ENCODE data around the gene BBS12. TPM values are rescaled to one million over a fixed set of nuclear protein-coding genes. Genes with fewer than 3 reads are reported as not detected.

Gene BBS12
- total and polyA plus RNA-seq, 2 donors (not counting 1 experiment from before 2014, with no cell fraction given): 0.25 to 3.4 TPM

DNA sequence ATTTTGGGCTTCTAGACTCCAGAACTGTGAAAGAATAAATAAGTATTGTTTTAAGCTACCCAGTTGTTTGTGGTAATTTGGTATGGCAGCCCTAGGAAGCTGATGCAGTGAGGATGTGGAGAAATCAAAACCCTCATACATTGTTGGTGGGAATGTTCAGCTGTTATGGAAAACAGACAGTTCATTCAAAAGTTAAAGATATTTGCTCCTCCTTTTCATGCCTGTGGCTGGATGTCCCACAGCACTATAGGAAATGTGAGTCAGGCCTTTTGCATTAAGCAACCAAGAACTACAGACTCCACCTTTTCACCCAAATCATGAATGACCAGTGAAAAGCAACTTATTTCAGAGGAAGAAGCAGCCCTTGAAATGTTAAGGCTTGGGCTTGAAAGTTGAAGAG lies 6.7 kb downstream of the BBS12 start:
- ChIA-PET POLR2A (no interaction called here), CTCF (interaction anchor here (1.1 kb wide), 1 partner anchor 19 kb away, joined by 3 read pairs; no protein-coding TSS in a partner anchor)
- H3K9ac ChIP-seq (ENCODE audit: low read length): no peak overlapping the region
- no peaks in the 10 kb centered on the region for H3K79me2 ChIP-seq (ENCODE audit: control insufficient read depth, insufficient read depth, low read length)
- no peak overlapping the region for H3K4me2 ChIP-seq (replicated peaks; ENCODE audit: low read depth, low read length, poor library complexity, severe bottlenecking)
- ATAC-seq (ENCODE audit: low read depth) (no peak), DNase-seq (no peak)
- Mint-ChIP-seq H3K9me3 (ENCODE audit: insufficient read depth) (no peaks in the 10 kb centered on the region), H3K4me1 (no peaks in the 10 kb centered on the region), H3K27ac (no peak overlapping the region), H3K4me3 (no peak overlapping the region), H3K27me3 (no peaks in the 10 kb centered on the region)
- H3K27ac ChIP-seq (ENCODE audit: low read length in 2 of 2): no peak overlapping the region
- intact Hi-C loops (cut with micrococcal nuclease): no loop called here
- no peaks in the 10 kb centered on the region for H4K20me1 ChIP-seq (ENCODE audit: control insufficient read depth, insufficient read depth, low read length, poor library complexity, severe bottlenecking)
- no peaks in the 10 kb centered on the region for H3K9me3 ChIP-seq (ENCODE audit: control extremely low read depth in 1 of 3, control insufficient read depth in 2 of 3, insufficient read depth in 1 of 3, low read length in 2 of 3)
- no peak overlapping the region for H3K4me3 ChIP-seq (ENCODE audit: control extremely low read depth in 1 of 5, extremely low read depth in 1 of 5, insufficient read depth in 1 of 5, low read depth in 2 of 5, low read length in 4 of 5)
- no peaks in the 10 kb centered on the region for H3K36me3 ChIP-seq (replicated peaks in 1 of 2; ENCODE audit: control extremely low read depth in 1 of 2, control insufficient read depth in 1 of 2, extremely low read depth in 1 of 2, insufficient read depth in 2 of 2, low read length in 1 of 2)
- no peak overlapping the region for H2AFZ ChIP-seq (ENCODE audit: insufficient read depth, low read depth, low read length, poor library complexity, severe bottlenecking)
- no peaks in the 10 kb centered on the region for H3K4me1 ChIP-seq (ENCODE audit: control insufficient read depth in 2 of 2, insufficient read depth in 2 of 2, low read length in 2 of 2)
- TF ChIP-seq, protein P1, sequence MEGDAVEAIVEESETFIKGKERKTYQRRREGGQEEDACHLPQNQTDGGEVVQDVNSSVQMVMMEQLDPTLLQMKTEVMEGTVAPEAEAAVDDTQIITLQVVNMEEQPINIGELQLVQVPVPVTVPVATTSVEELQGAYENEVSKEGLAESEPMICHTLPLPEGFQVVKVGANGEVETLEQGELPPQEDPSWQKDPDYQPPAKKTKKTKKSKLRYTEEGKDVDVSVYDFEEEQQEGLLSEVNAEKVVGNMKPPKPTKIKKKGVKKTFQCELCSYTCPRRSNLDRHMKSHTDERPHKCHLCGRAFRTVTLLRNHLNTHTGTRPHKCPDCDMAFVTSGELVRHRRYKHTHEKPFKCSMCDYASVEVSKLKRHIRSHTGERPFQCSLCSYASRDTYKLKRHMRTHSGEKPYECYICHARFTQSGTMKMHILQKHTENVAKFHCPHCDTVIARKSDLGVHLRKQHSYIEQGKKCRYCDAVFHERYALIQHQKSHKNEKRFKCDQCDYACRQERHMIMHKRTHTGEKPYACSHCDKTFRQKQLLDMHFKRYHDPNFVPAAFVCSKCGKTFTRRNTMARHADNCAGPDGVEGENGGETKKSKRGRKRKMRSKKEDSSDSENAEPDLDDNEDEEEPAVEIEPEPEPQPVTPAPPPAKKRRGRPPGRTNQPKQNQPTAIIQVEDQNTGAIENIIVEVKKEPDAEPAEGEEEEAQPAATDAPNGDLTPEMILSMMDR (IDR thresholded peaks at IDR 0.05): no peak
- TF ChIP-seq EZH2 (IDR thresholded peaks at IDR 0.05; ENCODE audit: borderline replicate concordance, insufficient read depth, low read depth, low read length, poor library complexity, severe bottlenecking): no peak
- H3K27me3 ChIP-seq (replicated peaks in 1 of 4; ENCODE audit: control extremely low read depth in 1 of 4, control insufficient read depth in 3 of 4, insufficient read depth in 4 of 4, low read length in 3 of 4): no peaks in the 10 kb centered on the region

DNA sequence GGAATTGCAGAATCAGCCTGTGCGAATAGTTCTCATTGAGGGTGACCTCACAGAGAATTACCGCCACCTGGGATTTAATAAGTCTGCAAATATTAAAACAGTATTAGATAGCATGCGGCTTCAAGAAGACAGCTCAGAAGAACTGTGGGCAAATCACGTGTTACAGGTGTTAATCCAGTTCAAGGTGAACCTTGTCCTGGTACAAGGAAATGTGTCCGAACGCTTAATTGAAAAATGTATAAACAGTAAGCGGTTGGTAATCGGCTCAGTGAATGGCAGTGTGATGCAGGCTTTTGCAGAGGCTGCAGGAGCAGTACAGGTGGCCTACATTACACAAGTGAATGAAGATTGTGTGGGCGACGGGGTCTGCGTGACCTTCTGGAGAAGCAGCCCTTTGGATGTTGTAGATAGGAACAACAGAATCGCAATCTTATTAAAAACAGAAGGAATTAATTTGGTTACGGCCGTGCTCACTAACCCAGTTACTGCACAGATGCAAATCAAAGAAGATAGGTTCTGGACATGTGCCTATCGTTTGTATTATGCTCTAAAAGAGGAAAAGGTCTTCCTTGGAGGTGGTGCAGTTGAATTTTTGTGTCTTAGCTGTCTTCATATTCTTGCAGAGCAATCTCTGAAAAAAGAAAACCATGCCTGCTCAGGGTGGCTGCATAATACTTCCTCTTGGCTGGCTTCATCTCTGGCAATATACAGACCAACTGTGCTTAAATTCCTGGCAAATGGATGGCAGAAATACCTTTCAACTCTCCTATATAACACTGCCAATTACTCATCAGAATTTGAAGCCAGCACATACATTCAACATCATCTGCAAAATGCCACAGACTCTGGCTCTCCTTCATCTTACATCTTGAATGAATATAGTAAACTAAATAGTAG lies 10.7 kb downstream of the BBS12 start:
- H3K9me3 Mint-ChIP-seq (ENCODE audit: insufficient read depth): no peaks in the 10 kb centered on the region
- H3K4me1 Mint-ChIP-seq: no peaks in the 10 kb centered on the region
- Histone ChIP-seq H3K4me1 (ENCODE audit: control insufficient read depth in 2 of 2, insufficient read depth in 2 of 2, low read length in 2 of 2) (no peaks in the 10 kb centered on the region), H3K36me3 (replicated peaks in 1 of 2; ENCODE audit: control extremely low read depth in 1 of 2, control insufficient read depth in 1 of 2, extremely low read depth in 1 of 2, insufficient read depth in 2 of 2, low read length in 1 of 2) (no peaks in the 10 kb centered on the region), H3K9me3 (ENCODE audit: control extremely low read depth in 1 of 3, control insufficient read depth in 2 of 3, insufficient read depth in 1 of 3, low read length in 2 of 3) (no peaks in the 10 kb centered on the region), H2AFZ (ENCODE audit: insufficient read depth, low read depth, low read length, poor library complexity, severe bottlenecking) (no peak overlapping the region), H3K9ac (ENCODE audit: low read length) (no peak overlapping the region), H3K27me3 (replicated peaks in 1 of 4; ENCODE audit: control extremely low read depth in 1 of 4, control insufficient read depth in 3 of 4, insufficient read depth in 4 of 4, low read length in 3 of 4) (no peaks in the 10 kb centered on the region), H3K79me2 (ENCODE audit: control insufficient read depth, insufficient read depth, low read length) (no peaks in the 10 kb centered on the region), H4K20me1 (ENCODE audit: control insufficient read depth, insufficient read depth, low read length, poor library complexity, severe bottlenecking) (no peaks in the 10 kb centered on the region), H3K4me3 (ENCODE audit: control extremely low read depth in 1 of 5, extremely low read depth in 1 of 5, insufficient read depth in 1 of 5, low read depth in 2 of 5, low read length in 4 of 5) (no peak overlapping the region), H3K27ac (ENCODE audit: low read length in 2 of 2) (no peak overlapping the region), H3K4me2 (replicated peaks; ENCODE audit: low read depth, low read length, poor library complexity, severe bottlenecking) (no peak overlapping the region)
- no peak overlapping the region for H3K4me3 Mint-ChIP-seq
- intact Hi-C loops (cut with micrococcal nuclease): no loop called here
- ATAC-seq (ENCODE audit: low read depth) (no peak), DNase-seq (no peak)
- CTCF ChIA-PET: interaction anchor here (1.5 kb wide), 1 partner anchor 14 kb away, joined by 8 read pairs; no protein-coding TSS in a partner anchor
- WGBS (ENCODE audit: insufficient coverage): 95% methylated on average over 11 of the region's 15 CpGs
- TF ChIP-seq, protein P1 (IDR thresholded peaks at IDR 0.05): no peak
- no peak for TF ChIP-seq EZH2 (IDR thresholded peaks at IDR 0.05; ENCODE audit: borderline replicate concordance, insufficient read depth, low read depth, low read length, poor library complexity, severe bottlenecking)
- H3K27ac Mint-ChIP-seq: no peak overlapping the region
- no peaks in the 10 kb centered on the region for H3K27me3 Mint-ChIP-seq
- POLR2A ChIA-PET: interaction anchor here (0.6 kb wide), 1 partner anchor 11 kb away, joined by 3 read pairs; the partner anchor contains the start of gene BBS12

Measured in B cell (primary cell).